WTC11 (cell line): ENCODE results near the gene MT1G. TPM values are rescaled to one million over a fixed set of nuclear protein-coding genes. Genes with fewer than 3 reads are reported as not detected.

Experiments
- ATAC-seq: fragments of 200-7000 bp; cut with Tn5 transposase; 2 replicates; pipeline ENCODE4 v1.10.0; 2021; ENCODE audit warnings: mild to moderate bottlenecking, moderate library complexity
- CTCF ChIA-PET: fragments of 300-600 bp; sonication (Branson Sonifier 250); formaldehyde crosslinking; loops from one replicate; lab custom pipeline; 2021; ENCODE audit warnings: antibody characterized with exemption; lab: Charles Lee
- POLR2A ChIA-PET: fragments of 350-600 bp; sonication (Branson Sonifier 250); formaldehyde crosslinking; loops from one replicate; lab custom pipeline; 2021; ENCODE audit warnings: antibody characterized with exemption; lab: Charles Lee
- DNase-seq: peaks from one replicate; pipeline ENCODE4 v3.0.0; 2021; ENCODE audit warnings: low spot score
- H3K27ac Mint-ChIP-seq: 2 replicates; pipeline ENCODE4 v1.8.0; 2021; ENCODE audit warnings: mixed read lengths
- H3K27me3 Mint-ChIP-seq: 2 replicates; pipeline ENCODE4 v1.8.0; 2021; ENCODE audit warnings: low read depth, mild to moderate bottlenecking, moderate library complexity, mixed read lengths
- H3K36me3 Mint-ChIP-seq: 2 replicates; pipeline ENCODE4 v1.8.0; 2021; ENCODE audit warnings: mixed read lengths
- H3K4me1 Mint-ChIP-seq: 2 replicates; pipeline ENCODE4 v1.8.0; 2022; ENCODE audit warnings: mixed read lengths
- H3K4me3 Mint-ChIP-seq: 2 replicates; pipeline ENCODE4 v1.8.0; 2021; ENCODE audit warnings: mild to moderate bottlenecking, moderate library complexity, mixed read lengths
- H3K9me3 Mint-ChIP-seq: 2 replicates; pipeline ENCODE4 v1.8.0; 2021; ENCODE audit warnings: mixed read lengths
- ELF4 ChIP-seq: sonication (generic); formaldehyde crosslinking; IDR thresholded peaks from 2 replicates; pipeline ENCODE4 v1.8.1; 2022; ENCODE audit warnings: low read depth, mild to moderate bottlenecking, moderate library complexity, missing genetic modification reagents
- FOXP1 ChIP-seq: sonication (generic); formaldehyde crosslinking; IDR thresholded peaks from 2 replicates; pipeline ENCODE4 v1.8.0; 2022; ENCODE audit warnings: missing genetic modification reagents, mild to moderate bottlenecking, moderate library complexity, borderline replicate concordance
- IRF2 ChIP-seq: sonication (generic); formaldehyde crosslinking; IDR thresholded peaks from 2 replicates; pipeline ENCODE4 v1.8.0; 2022; ENCODE audit warnings: low read depth, missing genetic modification reagents, borderline replicate concordance
- RELA ChIP-seq: sonication (generic); formaldehyde crosslinking; IDR thresholded peaks from 2 replicates; pipeline ENCODE4 v1.8.1; 2022; ENCODE audit warnings: missing genetic modification reagents, mild to moderate bottlenecking, borderline replicate concordance
- SMAD3 ChIP-seq: sonication (generic); formaldehyde crosslinking; IDR thresholded peaks from 2 replicates; pipeline ENCODE4 v1.8.0; 2022; ENCODE audit warnings: missing genetic modification reagents, mild to moderate bottlenecking, borderline replicate concordance
- TEAD1 ChIP-seq: sonication (generic); formaldehyde crosslinking; IDR thresholded peaks from 2 replicates; pipeline ENCODE4 v1.8.0; 2022; ENCODE audit warnings: mild to moderate bottlenecking, missing genetic modification reagents
- TEAD4 ChIP-seq: sonication (generic); formaldehyde crosslinking; IDR thresholded peaks from 2 replicates; pipeline ENCODE4 v1.8.0; 2022; ENCODE audit warnings: mild to moderate bottlenecking, missing genetic modification reagents
- ZNF121 ChIP-seq: sonication (generic); formaldehyde crosslinking; IDR thresholded peaks from 2 replicates; pipeline ENCODE4 v1.8.0; 2023; ENCODE audit warnings: missing genetic modification reagents
- ZNF219 ChIP-seq: sonication (generic); formaldehyde crosslinking; IDR thresholded peaks from 2 replicates; pipeline ENCODE4 v1.8.0; 2023; ENCODE audit warnings: missing genetic modification reagents, mild to moderate bottlenecking, borderline replicate concordance
- ZNF263 ChIP-seq: sonication (generic); formaldehyde crosslinking; IDR thresholded peaks from 2 replicates; pipeline ENCODE4 v1.8.1; 2022; ENCODE audit warnings: low read depth, mild to moderate bottlenecking, moderate library complexity, missing genetic modification reagents
- ZNF423 ChIP-seq: fragments of 250-450 bp; sonication (Bioruptor Pico); IDR thresholded peaks from 2 replicates; pipeline ENCODE4 v2.1.2; 2022; ENCODE audit warnings: mild to moderate bottlenecking, moderate library complexity
- total RNA-seq: library from RNA; stranded (reverse); gene quantifications from 3 replicates; pipeline ENCODE4 v1.2.3, GENCODE V29; 2021
- TF ChIP-seq, protein P1 (sequence below): sonication (generic); formaldehyde crosslinking; IDR thresholded peaks from 2 replicates; pipeline ENCODE4 v1.8.0; 2022; ENCODE audit warnings: mild to moderate bottlenecking, missing genetic modification reagents
- TF ChIP-seq, protein P2 (sequence below): fragments of 250-450 bp; sonication (Bioruptor Pico); IDR thresholded peaks from 2 replicates; pipeline ENCODE4 v1.8.0; 2021; ENCODE audit warnings: mild to moderate bottlenecking
- TF ChIP-seq, protein P3 (sequence below): sonication (generic); formaldehyde crosslinking; IDR thresholded peaks from 2 replicates; pipeline ENCODE4 v1.8.0; 2023; ENCODE audit warnings: mild to moderate bottlenecking, missing genetic modification reagents
- TF ChIP-seq, protein P4 (sequence below): sonication (generic); formaldehyde crosslinking; conservative IDR thresholded peaks from 2 replicates; pipeline ENCODE4 v1.8.1; 2023; ENCODE audit warnings: mild to moderate bottlenecking, low read depth, missing genetic modification reagents, moderate library complexity
- TF ChIP-seq, protein P5 (sequence below): sonication (generic); formaldehyde crosslinking; IDR thresholded peaks from 2 replicates; pipeline ENCODE4 v1.8.1; 2022; ENCODE audit warnings: mild to moderate bottlenecking, missing genetic modification reagents, moderate library complexity, borderline replicate concordance
- TF ChIP-seq, protein P6 (sequence below): sonication (generic); formaldehyde crosslinking; IDR thresholded peaks from 2 replicates; pipeline ENCODE4 v1.8.1; 2022; ENCODE audit warnings: low read depth, missing genetic modification reagents, borderline replicate concordance
- TF ChIP-seq, protein P7 (sequence below): sonication (generic); formaldehyde crosslinking; IDR thresholded peaks from 2 replicates; pipeline ENCODE4 v1.8.1; 2022; ENCODE audit warnings: mild to moderate bottlenecking, moderate library complexity, missing genetic modification reagents
- TF ChIP-seq, protein P8 (sequence below): sonication (generic); formaldehyde crosslinking; IDR thresholded peaks from 2 replicates; pipeline ENCODE4 v1.8.0; 2022; ENCODE audit warnings: mild to moderate bottlenecking, missing genetic modification reagents
- TF ChIP-seq, protein P9 (sequence below): sonication (generic); formaldehyde crosslinking; conservative IDR thresholded peaks from 2 replicates; pipeline ENCODE4 v1.8.1; 2022; ENCODE audit warnings: mild to moderate bottlenecking, missing genetic modification reagents

Gene MT1G
- total RNA-seq, 1 experiment from 2014 or later: 333 TPM

DNA sequence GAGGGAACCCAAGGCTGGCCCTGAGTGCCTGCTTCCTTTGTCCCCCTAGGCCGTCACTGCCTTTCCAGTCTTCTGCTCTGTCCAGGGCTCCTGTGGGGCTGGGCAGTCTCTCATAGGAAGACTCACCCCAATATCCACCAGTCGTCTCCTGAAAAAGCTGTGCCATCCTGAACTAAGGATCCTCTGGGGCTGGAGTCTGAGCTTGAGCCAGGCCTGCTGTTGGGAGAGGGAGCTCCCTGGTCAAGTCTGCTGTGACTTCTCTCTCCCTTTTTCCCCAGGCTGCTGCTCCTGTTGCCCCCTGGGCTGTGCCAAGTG, 2.7 kb upstream of the MT1G start:
- H3K36me3 Mint-ChIP-seq: no peaks in the 10 kb centered on the region
- no peak overlapping the region for H3K27ac Mint-ChIP-seq
- peaks cover 85% of the 10 kb centered on the region for H3K27me3 Mint-ChIP-seq
- peaks cover 58% of the 10 kb centered on the region for H3K4me1 Mint-ChIP-seq
- ATAC-seq: no peak
- H3K4me3 Mint-ChIP-seq: peak overlapping the region; percentile 74
- no peak for TF ChIP-seq ZNF263 (CRISPR knock-in tag)
- TF ChIP-seq ZNF219 (CRISPR knock-in tag): no peak
- TF ChIP-seq RELA: no peak
- no peak for TF ChIP-seq SMAD3
- TF ChIP-seq, protein P1, sequence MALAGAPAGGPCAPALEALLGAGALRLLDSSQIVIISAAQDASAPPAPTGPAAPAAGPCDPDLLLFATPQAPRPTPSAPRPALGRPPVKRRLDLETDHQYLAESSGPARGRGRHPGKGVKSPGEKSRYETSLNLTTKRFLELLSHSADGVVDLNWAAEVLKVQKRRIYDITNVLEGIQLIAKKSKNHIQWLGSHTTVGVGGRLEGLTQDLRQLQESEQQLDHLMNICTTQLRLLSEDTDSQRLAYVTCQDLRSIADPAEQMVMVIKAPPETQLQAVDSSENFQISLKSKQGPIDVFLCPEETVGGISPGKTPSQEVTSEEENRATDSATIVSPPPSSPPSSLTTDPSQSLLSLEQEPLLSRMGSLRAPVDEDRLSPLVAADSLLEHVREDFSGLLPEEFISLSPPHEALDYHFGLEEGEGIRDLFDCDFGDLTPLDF (CRISPR knock-in tag): no peak
- TF ChIP-seq ZNF121 (CRISPR knock-in tag): no peak
- TF ChIP-seq, protein P2, sequence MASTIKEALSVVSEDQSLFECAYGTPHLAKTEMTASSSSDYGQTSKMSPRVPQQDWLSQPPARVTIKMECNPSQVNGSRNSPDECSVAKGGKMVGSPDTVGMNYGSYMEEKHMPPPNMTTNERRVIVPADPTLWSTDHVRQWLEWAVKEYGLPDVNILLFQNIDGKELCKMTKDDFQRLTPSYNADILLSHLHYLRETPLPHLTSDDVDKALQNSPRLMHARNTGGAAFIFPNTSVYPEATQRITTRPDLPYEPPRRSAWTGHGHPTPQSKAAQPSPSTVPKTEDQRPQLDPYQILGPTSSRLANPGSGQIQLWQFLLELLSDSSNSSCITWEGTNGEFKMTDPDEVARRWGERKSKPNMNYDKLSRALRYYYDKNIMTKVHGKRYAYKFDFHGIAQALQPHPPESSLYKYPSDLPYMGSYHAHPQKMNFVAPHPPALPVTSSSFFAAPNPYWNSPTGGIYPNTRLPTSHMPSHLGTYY (CRISPR knock-in tag): no peak
- TF ChIP-seq, protein P3, sequence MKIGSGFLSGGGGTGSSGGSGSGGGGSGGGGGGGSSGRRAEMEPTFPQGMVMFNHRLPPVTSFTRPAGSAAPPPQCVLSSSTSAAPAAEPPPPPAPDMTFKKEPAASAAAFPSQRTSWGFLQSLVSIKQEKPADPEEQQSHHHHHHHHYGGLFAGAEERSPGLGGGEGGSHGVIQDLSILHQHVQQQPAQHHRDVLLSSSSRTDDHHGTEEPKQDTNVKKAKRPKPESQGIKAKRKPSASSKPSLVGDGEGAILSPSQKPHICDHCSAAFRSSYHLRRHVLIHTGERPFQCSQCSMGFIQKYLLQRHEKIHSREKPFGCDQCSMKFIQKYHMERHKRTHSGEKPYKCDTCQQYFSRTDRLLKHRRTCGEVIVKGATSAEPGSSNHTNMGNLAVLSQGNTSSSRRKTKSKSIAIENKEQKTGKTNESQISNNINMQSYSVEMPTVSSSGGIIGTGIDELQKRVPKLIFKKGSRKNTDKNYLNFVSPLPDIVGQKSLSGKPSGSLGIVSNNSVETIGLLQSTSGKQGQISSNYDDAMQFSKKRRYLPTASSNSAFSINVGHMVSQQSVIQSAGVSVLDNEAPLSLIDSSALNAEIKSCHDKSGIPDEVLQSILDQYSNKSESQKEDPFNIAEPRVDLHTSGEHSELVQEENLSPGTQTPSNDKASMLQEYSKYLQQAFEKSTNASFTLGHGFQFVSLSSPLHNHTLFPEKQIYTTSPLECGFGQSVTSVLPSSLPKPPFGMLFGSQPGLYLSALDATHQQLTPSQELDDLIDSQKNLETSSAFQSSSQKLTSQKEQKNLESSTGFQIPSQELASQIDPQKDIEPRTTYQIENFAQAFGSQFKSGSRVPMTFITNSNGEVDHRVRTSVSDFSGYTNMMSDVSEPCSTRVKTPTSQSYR (CRISPR knock-in tag): no peak
- TF ChIP-seq, protein P4, sequence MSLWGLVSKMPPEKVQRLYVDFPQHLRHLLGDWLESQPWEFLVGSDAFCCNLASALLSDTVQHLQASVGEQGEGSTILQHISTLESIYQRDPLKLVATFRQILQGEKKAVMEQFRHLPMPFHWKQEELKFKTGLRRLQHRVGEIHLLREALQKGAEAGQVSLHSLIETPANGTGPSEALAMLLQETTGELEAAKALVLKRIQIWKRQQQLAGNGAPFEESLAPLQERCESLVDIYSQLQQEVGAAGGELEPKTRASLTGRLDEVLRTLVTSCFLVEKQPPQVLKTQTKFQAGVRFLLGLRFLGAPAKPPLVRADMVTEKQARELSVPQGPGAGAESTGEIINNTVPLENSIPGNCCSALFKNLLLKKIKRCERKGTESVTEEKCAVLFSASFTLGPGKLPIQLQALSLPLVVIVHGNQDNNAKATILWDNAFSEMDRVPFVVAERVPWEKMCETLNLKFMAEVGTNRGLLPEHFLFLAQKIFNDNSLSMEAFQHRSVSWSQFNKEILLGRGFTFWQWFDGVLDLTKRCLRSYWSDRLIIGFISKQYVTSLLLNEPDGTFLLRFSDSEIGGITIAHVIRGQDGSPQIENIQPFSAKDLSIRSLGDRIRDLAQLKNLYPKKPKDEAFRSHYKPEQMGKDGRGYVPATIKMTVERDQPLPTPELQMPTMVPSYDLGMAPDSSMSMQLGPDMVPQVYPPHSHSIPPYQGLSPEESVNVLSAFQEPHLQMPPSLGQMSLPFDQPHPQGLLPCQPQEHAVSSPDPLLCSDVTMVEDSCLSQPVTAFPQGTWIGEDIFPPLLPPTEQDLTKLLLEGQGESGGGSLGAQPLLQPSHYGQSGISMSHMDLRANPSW (CRISPR knock-in tag): no peak
- TF ChIP-seq, protein P5, sequence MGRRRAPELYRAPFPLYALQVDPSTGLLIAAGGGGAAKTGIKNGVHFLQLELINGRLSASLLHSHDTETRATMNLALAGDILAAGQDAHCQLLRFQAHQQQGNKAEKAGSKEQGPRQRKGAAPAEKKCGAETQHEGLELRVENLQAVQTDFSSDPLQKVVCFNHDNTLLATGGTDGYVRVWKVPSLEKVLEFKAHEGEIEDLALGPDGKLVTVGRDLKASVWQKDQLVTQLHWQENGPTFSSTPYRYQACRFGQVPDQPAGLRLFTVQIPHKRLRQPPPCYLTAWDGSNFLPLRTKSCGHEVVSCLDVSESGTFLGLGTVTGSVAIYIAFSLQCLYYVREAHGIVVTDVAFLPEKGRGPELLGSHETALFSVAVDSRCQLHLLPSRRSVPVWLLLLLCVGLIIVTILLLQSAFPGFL (CRISPR knock-in tag): no peak
- no peak for TF ChIP-seq ELF4 (CRISPR knock-in tag)
- TF ChIP-seq, protein P6, sequence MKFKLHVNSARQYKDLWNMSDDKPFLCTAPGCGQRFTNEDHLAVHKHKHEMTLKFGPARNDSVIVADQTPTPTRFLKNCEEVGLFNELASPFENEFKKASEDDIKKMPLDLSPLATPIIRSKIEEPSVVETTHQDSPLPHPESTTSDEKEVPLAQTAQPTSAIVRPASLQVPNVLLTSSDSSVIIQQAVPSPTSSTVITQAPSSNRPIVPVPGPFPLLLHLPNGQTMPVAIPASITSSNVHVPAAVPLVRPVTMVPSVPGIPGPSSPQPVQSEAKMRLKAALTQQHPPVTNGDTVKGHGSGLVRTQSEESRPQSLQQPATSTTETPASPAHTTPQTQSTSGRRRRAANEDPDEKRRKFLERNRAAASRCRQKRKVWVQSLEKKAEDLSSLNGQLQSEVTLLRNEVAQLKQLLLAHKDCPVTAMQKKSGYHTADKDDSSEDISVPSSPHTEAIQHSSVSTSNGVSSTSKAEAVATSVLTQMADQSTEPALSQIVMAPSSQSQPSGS (CRISPR knock-in tag): no peak
- TF ChIP-seq, protein P7, sequence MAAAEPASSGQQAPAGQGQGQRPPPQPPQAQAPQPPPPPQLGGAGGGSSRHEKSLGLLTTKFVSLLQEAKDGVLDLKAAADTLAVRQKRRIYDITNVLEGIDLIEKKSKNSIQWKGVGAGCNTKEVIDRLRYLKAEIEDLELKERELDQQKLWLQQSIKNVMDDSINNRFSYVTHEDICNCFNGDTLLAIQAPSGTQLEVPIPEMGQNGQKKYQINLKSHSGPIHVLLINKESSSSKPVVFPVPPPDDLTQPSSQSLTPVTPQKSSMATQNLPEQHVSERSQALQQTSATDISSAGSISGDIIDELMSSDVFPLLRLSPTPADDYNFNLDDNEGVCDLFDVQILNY (CRISPR knock-in tag): no peak
- TF ChIP-seq, protein P8, sequence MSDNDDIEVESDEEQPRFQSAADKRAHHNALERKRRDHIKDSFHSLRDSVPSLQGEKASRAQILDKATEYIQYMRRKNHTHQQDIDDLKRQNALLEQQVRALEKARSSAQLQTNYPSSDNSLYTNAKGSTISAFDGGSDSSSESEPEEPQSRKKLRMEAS (CRISPR knock-in tag): no peak
- TF ChIP-seq IRF2 (CRISPR knock-in tag): no peak
- no peak for TF ChIP-seq TEAD4 (CRISPR knock-in tag)
- no peak for TF ChIP-seq ZNF423
- no peak for TF ChIP-seq TEAD1 (CRISPR knock-in tag)
- TF ChIP-seq FOXP1: no peak
- TF ChIP-seq, protein P9, sequence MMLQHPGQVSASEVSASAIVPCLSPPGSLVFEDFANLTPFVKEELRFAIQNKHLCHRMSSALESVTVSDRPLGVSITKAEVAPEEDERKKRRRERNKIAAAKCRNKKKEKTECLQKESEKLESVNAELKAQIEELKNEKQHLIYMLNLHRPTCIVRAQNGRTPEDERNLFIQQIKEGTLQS: no peak
- ChIA-PET POLR2A (interaction anchor here (0.8 to 1.6 kb wide), 3 partner anchors 13 to 59 kb away, joined by 3 to 10 read pairs (median 4); partner anchors contain the start of gene MT1F), CTCF (interaction anchor here (3.6 kb wide), 1 partner anchor 31 kb away, joined by 24 read pairs; no protein-coding TSS in a partner anchor)
- DNase-seq: no peak
- H3K9me3 Mint-ChIP-seq: no peaks in the 10 kb centered on the region
